Spinal cord (tissue), 10 donors: ENCODE measurements around the gene CAV1. TPM values are rescaled to one million over a fixed set of nuclear protein-coding genes. Genes with fewer than 3 reads are reported as not detected.
A peak's percentile ranks its signal among the peaks of the same experiment; 100 is the strongest.

ENCODE experiments used
- DNase-seq, 6 donors: peaks; one replicate each; pipeline versions ENCODE4 v3.0.0 to v3.0.0-alpha.2; 2013 to 2015; ENCODE audit warnings: low spot score in 6 of 6, low read depth in 4 of 6
- H3K27ac ChIP-seq: one replicate; pipeline ENCODE4 v1.5.1; 2013; ENCODE audit warnings: low read depth, low read length, control low read depth
- H3K27me3 ChIP-seq: one replicate; pipeline ENCODE4 v1.6.1; 2013; ENCODE audit warnings: low read length; ENCODE audit not compliant: control insufficient read depth, insufficient read depth
- H3K36me3 ChIP-seq: one replicate; pipeline ENCODE4 v1.6.1; 2013; ENCODE audit warnings: low read length; ENCODE audit not compliant: control insufficient read depth, insufficient read depth
- H3K4me1 ChIP-seq: one replicate; pipeline ENCODE4 v1.6.1; 2013; ENCODE audit warnings: low read length; ENCODE audit not compliant: control insufficient read depth, insufficient read depth
- H3K4me3 ChIP-seq: one replicate; pipeline ENCODE4 v1.5.1; 2013; ENCODE audit warnings: low read depth, low read length, control low read depth
- H3K9me3 ChIP-seq: one replicate; pipeline ENCODE4 v1.6.1; 2013; ENCODE audit warnings: low read length; ENCODE audit not compliant: control insufficient read depth, insufficient read depth
- WGBS: methylation state at CpG from one replicate; pipeline ENCODE4 v1.1.5; 2013; ENCODE audit warnings: missing lambda C conversion rate; ENCODE audit not compliant: insufficient coverage; 5-methylcytosine and 5-hydroxymethylcytosine counted together
- polyA plus RNA-seq, 2 donors: library from polyadenylated mRNA; unstranded; fragments of 120-200 nt; gene quantifications; one replicate each; pipeline ENCODE4 v1.2.1, GENCODE V29; 2013; ENCODE audit not compliant: insufficient read length in 2 of 2
- total RNA-seq, 2 donors: library from RNA; depleted of rRNA in 1 of 2; stranded (reverse); fragments of 120-200 nt in 1 of 2; fragments of >200 nt in 1 of 2; gene quantifications; one replicate each; pipeline versions ENCODE4 v1.2.3 to v1.2.4, GENCODE V29; 2013 to 2014
- donor health status: healthy.

CAV1 gene
- total and polyA plus RNA-seq, 4 donors: 27.0 to 74.4 (median 54.5) TPM

GRCh38 chr7:116592445-116592844 is 67.6 kb downstream of the CAV1 start:
- H3K4me3 ChIP-seq: no peak overlapping the region
- H3K27me3 ChIP-seq: no peaks in the 10 kb centered on the region
- peaks cover 5% of the 10 kb centered on the region for H3K4me1 ChIP-seq
- H3K36me3 ChIP-seq: no peaks in the 10 kb centered on the region
- no peak for DNase-seq
- WGBS: 68% methylated on average over 7 of the region's 8 CpGs
- H3K9me3 ChIP-seq: no peaks in the 10 kb centered on the region
- H3K27ac ChIP-seq: peak overlapping the region; percentile 42

GRCh38 chr7:116593359-116594075 is 68.7 kb downstream of the CAV1 start:
- 39% methylated on average over 3 of the region's 5 CpGs for WGBS
- Histone ChIP-seq H3K27ac (no peak overlapping the region), H3K4me1 (peaks cover 5% of the 10 kb centered on the region), H3K4me3 (no peak overlapping the region), H3K27me3 (no peaks in the 10 kb centered on the region), H3K36me3 (no peaks in the 10 kb centered on the region), H3K9me3 (no peaks in the 10 kb centered on the region)
- peak in 2 of 6 donors; percentile 45 to 54 for DNase-seq

- Histone ChIP-seq H3K4me3 (no peak overlapping the region), H3K27me3 (no peaks in the 10 kb centered on the region), H3K4me1 (peaks cover 5% of the 10 kb centered on the region), H3K9me3 (no peaks in the 10 kb centered on the region), H3K36me3 (no peaks in the 10 kb centered on the region), H3K27ac (no peak overlapping the region)
- WGBS: 96% methylated on average over 9 of the region's 9 CpGs
- no peak for DNase-seq
Measured at GRCh38 chr7:116595063-116595462, 70.2 kb downstream of the CAV1 start.

- H3K27ac ChIP-seq: no peak overlapping the region
- H3K9me3 ChIP-seq: no peaks in the 10 kb centered on the region
- no peaks in the 10 kb centered on the region for H3K36me3 ChIP-seq
- H3K27me3 ChIP-seq: no peaks in the 10 kb centered on the region
- DNase-seq: no peak
- H3K4me1 ChIP-seq: peaks cover 5% of the 10 kb centered on the region
- 91% methylated on average over 6 of the region's 6 CpGs for WGBS
- H3K4me3 ChIP-seq: no peak overlapping the region
Measured at GRCh38 chr7:116597384-116597783, 72.5 kb downstream of the CAV1 start.

- Histone ChIP-seq H3K27me3 (no peaks in the 10 kb centered on the region), H3K4me3 (no peak overlapping the region), H3K27ac (no peak overlapping the region), H3K9me3 (no peaks in the 10 kb centered on the region), H3K4me1 (no peaks in the 10 kb centered on the region), H3K36me3 (no peaks in the 10 kb centered on the region)
- WGBS: 77% methylated on average over 5 of the region's 5 CpGs
- no peak for DNase-seq
Measured at GRCh38 chr7:116598278-116598677, 73.4 kb downstream of the CAV1 start.

DNA sequence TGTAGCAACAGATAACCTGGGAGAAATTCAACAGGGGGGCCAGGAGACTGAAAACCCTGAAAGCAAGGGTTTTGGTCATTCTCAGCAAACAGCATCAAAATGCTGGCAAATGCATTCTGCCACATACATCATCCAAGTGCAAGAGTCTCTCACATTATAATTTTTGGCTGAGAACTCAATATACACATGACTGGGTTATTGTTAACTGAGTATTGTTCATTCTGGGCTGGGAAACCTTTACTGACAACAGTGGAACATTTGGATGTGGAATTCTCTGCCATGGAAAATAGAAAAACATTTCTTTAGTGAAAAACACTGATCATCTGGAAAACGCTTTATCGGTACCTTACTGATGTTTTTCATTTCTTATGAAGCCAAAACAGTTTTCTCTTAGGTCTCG is 74.0 kb downstream of the CAV1 start:
- DNase-seq: no peak
- no peaks in the 10 kb centered on the region for H3K9me3 ChIP-seq
- H3K4me1 ChIP-seq: no peaks in the 10 kb centered on the region
- WGBS: no CpG with 5 or more reads among the region's 3 CpGs
- no peaks in the 10 kb centered on the region for H3K27me3 ChIP-seq
- no peak overlapping the region for H3K4me3 ChIP-seq
- no peak overlapping the region for H3K27ac ChIP-seq
- no peaks in the 10 kb centered on the region for H3K36me3 ChIP-seq

- H3K27ac ChIP-seq: no peak overlapping the region
- H3K36me3 ChIP-seq: no peaks in the 10 kb centered on the region
- no peaks in the 10 kb centered on the region for H3K27me3 ChIP-seq
- no peaks in the 10 kb centered on the region for H3K9me3 ChIP-seq
- no peaks in the 10 kb centered on the region for H3K4me1 ChIP-seq
- DNase-seq: no peak
- no CpG with 5 or more reads among the region's 2 CpGs for WGBS
- no peak overlapping the region for H3K4me3 ChIP-seq
Measured at GRCh38 chr7:116601426-116601825, 76.6 kb downstream of the CAV1 start.

DNA sequence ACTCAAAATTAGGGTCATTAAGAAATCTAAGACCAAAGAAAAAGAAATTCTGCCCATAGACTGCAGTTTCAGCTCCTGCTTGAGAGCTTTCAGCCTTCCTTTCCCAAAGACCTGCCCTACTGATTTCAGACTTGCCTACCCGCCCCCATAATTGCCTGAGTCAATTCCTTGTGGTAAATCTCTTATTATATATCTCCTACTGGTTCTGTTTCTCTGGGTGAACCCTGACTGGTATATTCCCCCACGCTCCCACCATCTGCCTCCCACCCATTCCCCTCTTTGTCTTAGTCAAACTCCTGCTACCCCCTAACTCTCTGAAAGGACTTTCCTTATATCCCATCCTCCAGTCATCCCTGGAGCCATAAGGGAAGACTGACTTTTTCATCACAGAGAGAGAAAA is 82.5 kb downstream of the CAV1 start:
- Histone ChIP-seq H3K36me3 (no peaks in the 10 kb centered on the region), H3K4me1 (no peaks in the 10 kb centered on the region), H3K9me3 (no peaks in the 10 kb centered on the region), H3K4me3 (no peak overlapping the region), H3K27me3 (no peaks in the 10 kb centered on the region), H3K27ac (no peak overlapping the region)
- 78% methylated on average over 2 of the region's 2 CpGs for WGBS
- no peak for DNase-seq

DNA sequence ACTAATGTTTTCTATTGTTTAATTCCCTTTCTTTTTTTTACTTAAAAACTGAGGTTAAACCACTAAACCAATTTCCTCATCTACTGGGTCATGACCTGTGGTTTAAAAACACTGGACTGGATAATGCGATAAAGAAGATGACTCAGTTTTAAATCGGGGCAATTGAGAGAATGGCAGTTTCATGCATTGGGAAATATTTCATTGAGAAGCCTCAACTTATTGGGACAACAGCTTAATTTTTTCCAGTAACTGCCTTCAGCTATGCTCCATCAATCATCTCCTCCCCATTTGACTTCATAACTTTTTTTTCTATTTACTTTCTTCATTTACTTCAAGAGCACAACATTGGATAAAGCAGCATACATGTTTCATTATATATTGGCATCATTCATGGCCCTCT is 85.4 kb downstream of the CAV1 start:
- no peaks in the 10 kb centered on the region for H3K4me1 ChIP-seq
- no peaks in the 10 kb centered on the region for H3K27me3 ChIP-seq
- H3K9me3 ChIP-seq: no peaks in the 10 kb centered on the region
- no peak overlapping the region for H3K4me3 ChIP-seq
- no peak for DNase-seq
- no peaks in the 10 kb centered on the region for H3K36me3 ChIP-seq
- 92% methylated on average over 2 of the region's 2 CpGs for WGBS
- H3K27ac ChIP-seq: no peak overlapping the region

GRCh38 chr7:116610721-116611120 is 85.9 kb downstream of the CAV1 start:
- no peak for DNase-seq
- H3K4me1 ChIP-seq: no peaks in the 10 kb centered on the region
- no peak overlapping the region for H3K27ac ChIP-seq
- H3K27me3 ChIP-seq: no peaks in the 10 kb centered on the region
- H3K9me3 ChIP-seq: no peaks in the 10 kb centered on the region
- H3K36me3 ChIP-seq: no peaks in the 10 kb centered on the region
- WGBS: no CpG with 5 or more reads among the region's 2 CpGs
- no peak overlapping the region for H3K4me3 ChIP-seq
